DMS53 treated with DMSO at 0.1 percent for 48 hours (cell line): ENCODE measurements around the gene SUV39H2.
"Not testable (repeated sequence)": the region's sequence is repeated elsewhere in the genome, so short reads cannot be mapped to it uniquely, and the experiment has no call there.

Experiments
- DNase-seq: peaks from one replicate; lab custom pipeline; 2025; ENCODE audit not compliant: unreplicated experiment; lab: John Stamatoyannopoulos, UW

Gene SUV39H2

GRCh38 chr10:14878266-14879123 is at the start of gene SUV39H2:
Gene SUV39H2, plus strand, starts transcription at chr10:14878866. Its CDS starts 23 bp downstream, at chr10:14878889.
- DNase-seq: peak; percentile 85

DNA sequence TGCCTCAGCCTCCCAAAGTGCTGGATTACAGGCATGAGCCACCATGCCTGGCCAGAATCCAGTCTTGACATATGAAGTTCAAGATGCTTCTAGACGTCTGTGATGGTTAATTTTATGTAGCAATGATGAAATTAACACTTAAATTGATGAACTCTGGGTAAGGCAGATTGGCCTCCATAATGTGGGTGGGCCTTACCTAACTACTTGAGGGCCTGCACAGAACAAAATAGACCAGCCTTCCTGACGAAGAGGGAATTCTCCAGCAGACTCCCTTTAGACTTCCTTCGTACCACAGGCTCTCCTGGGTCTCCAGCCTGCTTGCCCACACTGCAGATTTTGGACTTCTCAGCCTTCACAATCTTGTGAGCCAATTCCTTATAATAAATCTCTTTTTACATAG is 45.6 kb upstream of the SUV39H2 start:
- no peak for DNase-seq

DNA sequence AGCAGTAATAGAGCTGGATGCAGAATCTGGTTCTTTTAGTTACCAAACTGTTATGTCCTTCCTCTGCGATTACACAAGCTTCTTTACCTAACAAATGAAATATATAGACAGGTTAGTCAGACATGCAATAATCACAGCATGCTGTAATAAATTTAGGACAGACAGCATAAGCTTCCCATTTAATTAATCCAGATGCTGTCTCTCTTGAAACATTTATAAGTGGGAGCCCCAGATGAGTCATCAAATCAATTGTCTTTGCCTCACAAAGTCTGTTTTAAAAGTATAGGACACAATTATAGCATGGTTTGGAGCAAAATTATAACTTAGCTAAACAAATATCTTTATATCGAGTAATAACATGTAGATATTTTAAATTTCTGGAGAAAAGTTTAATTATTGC is 42.5 kb upstream of the SUV39H2 start:
- no peak for DNase-seq

DNA sequence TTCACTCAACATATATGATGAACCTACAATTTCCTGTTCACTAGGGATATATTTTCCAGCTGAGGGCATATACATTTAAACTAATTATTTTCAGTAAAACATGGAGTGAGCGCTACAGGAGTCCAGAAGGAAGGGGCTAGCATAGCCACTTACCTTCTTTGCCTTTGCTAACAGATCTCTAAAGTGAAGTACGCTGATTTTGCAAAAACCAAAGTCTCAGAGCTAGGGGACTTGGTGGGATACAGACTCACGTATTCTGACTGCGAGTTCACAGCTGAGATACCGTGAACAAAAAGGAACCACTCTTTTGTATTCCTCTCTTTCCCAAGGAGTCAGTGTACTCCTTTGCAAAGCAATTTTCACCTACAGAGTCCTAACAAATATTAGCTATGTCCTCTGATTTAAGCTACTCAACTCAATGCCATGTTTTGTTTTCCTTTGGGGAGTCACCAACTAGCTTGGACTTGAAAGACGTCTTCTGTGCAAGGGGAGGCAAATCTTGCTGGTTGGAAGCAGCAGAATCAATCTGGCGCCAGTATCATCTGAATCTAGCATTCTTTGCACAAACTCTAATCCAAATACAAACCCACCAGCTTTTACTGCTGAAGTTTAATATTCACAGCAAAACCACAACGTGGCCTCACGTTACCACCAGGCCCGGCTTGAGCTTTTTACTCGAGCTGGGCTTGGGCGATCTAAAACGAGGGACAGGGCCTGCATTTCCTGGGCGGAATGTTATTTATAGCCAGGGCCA is 41.5 kb upstream of the SUV39H2 start:
- DNase-seq: no peak

GRCh38 chr10:14837757-14838581 is 40.7 kb upstream of the SUV39H2 start, which contains the start of the genes CDNF, HSPA14 and MSANTD7:
Gene CDNF, minus strand, starts transcription at chr10:14838037. Its CDS starts 91 bp downstream, at chr10:14837946.
Gene HSPA14, plus strand, starts transcription at chr10:14838306. Its CDS starts 97 bp downstream, at chr10:14838403.
Gene MSANTD7, plus strand, starts transcription at chr10:14838306. Its CDS starts 3,979 bp downstream, at chr10:14842285.
- peak; percentile 100 for DNase-seq

GRCh38 chr10:14838582-14839304 is 39.9 kb upstream of the SUV39H2 start:
- DNase-seq: no peak

DNA sequence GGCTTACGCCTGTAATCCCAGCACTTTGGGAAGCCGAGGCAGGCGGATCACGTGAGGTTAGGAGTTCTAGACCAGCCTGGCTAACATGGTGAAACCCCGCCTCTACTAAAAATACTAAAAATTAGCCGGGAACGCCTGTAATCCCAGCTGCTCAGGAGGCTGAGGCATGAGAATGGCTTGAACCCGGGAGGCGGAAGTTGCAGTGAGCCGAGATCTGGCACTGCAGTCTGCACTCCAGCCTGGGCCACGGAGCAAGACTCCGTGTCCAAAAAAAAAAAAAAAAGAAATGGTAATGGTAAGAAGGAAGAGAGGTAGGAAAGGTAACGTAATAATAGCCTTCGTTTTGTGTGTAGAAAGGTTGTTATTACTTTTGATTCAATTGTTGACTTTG is 39.4 kb upstream of the SUV39H2 start:
- no peak for DNase-seq

- DNase-seq: no peak
These were observed 38.5 kb upstream of the SUV39H2 start for GRCh38 chr10:14840178-14840577.

DNA sequence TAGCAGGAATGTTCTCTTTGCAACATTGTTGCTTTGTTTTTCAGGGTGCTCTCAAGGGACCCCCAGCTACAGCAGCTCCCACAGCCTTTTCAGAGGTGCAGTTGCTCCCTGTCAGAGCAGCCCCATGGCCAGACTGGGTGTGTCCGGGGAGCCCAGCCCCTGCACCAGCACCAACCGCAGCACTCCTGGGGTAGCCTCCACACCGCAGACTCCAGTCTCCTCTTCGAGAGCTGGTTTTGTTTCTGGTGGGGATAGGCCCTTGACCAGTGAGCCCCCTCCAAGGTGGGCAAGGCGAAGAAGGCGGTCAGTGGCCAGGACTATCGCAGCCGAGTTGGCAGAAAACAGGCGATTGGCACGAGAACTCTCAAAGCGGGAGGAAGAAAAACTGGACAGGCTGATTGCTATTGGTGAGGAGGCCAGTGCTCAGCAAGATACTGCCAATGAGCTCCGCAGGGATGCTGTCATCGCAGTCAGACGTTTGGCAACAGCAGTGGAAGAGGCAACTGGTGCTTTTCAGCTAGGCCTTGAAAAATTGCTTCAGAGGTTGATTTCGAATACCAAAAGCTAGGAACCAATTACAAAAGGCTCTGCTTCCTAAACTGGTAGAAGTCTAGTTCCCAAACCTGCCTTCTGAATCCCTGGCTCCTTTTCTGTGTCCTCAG is 35.2 kb upstream of the SUV39H2 start:
- DNase-seq: no peak

DNA sequence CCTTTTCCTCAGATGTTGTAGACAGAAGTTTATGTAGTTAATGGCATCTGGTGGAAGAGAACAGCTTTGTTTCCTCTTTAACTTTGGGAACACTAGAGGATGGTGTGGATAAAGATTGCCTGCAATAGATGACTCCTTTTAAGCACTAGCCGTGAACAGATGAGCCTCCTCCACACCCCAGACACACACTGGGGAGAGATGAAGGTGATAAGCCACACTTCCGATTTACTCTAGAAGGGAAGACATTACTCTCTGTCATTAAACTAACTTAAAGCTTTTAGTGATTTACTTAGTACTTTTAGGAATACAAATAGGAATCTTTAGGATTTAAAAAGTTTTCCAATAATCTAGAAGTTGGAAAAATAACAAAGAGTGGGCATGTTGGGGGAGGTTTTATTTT is 33.7 kb upstream of the SUV39H2 start:
- DNase-seq: no peak

DNA sequence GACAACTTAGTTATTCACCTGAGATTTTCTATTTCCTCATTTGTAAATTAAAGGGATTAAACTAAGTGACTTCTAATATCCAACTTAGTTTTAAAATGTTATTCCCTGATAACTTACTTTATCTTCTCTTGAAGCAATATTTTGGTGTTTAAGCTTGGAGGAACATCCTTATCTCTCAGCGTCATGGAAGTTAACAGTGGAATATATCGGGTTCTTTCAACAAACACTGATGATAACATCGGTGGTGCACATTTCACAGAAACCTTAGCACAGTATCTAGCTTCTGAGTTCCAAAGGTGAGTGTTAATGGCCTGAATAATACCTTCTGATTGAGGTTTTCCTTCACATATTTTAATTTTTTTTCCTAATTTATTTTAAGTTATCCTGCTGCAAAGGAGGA is 26.4 kb upstream of the SUV39H2 start:
- DNase-seq: no peak

DNA sequence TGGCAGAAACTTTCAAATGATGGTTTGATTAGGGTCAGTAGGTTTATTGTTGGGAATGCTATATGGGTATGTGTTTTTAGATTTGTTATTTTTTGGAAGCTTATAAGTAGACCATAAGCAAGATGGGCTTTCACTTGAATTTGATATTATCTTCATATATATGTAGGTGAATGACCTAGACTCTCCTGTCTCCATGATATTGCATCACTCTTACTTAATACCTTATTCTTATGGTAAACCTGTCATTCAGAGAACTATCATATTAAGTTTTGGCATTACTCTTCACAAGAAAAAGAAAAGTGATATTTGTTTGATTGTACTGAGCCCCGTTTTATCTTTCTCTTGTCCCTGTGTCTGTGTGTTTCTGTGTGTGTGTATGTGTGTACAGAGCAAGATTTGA is 23.2 kb upstream of the SUV39H2 start:
- no peak for DNase-seq

- no peak for DNase-seq
These were observed 20.2 kb upstream of the SUV39H2 start for GRCh38 chr10:14858338-14858960.

GRCh38 chr10:14859043-14859442 is 19.6 kb upstream of the SUV39H2 start:
- DNase-seq: no peak

GRCh38 chr10:14859775-14860174 is 18.9 kb upstream of the SUV39H2 start:
- no peak for DNase-seq

GRCh38 chr10:14860791-14861190 is 17.9 kb upstream of the SUV39H2 start:
- DNase-seq: no peak

DNA sequence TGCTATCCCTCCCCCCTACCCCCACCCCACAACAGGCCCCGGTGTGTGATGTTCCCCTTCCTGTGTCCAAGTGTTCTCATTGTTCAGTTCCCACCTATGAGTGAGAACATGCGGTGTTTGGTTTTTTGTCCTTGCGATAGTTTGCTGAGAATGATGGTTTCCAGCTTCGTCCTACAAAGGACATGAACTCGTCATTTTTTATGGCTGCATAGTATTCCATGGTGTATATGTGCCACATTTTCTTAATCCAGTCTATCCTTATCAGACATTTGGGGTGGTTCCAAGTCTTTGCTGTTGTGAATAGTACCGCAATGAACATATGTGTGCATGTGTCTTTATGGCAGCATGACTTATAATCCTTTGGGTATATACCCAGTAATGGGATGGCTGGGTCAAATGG is 14.2 kb upstream of the SUV39H2 start:
- DNase-seq: not testable (repeated sequence)

- not testable (repeated sequence) for DNase-seq
These were observed 13.8 kb upstream of the SUV39H2 start for GRCh38 chr10:14864871-14865270.

GRCh38 chr10:14873090-14873760 is 5.4 kb upstream of the SUV39H2 start:
- no peak for DNase-seq
